ENCODE data around the gene FNTB. TPM values are rescaled to one million over a fixed set of nuclear protein-coding genes. Genes with fewer than 3 reads are reported as not detected.
A peak's percentile ranks its signal among the peaks of the same experiment; 100 is the strongest.

Gene FNTB
- total and polyA plus RNA-seq, 9 of the 15 experiments (the other 6 are each of a cell fraction or from before 2014, with no cell fraction given): 6.9 to 23.2 (median 12.2) TPM

- TF ChIP-seq ZNF586 (CRISPR knock-in tag; conservative IDR thresholded peaks at IDR 0.05) (no peak), NEUROD1 (IDR thresholded peaks at IDR 0.05; ENCODE audit: borderline replicate concordance, low read depth, low read length, partially characterized antibody) (no peak), MYBL2 (IDR thresholded peaks at IDR 0.05; ENCODE audit: low read depth) (no peak), MYBL2 (CRISPR knock-in tag; IDR thresholded peaks at IDR 0.05; ENCODE audit: borderline replicate concordance) (no peak), ESRRB (CRISPR knock-in tag; IDR thresholded peaks at IDR 0.05; ENCODE audit: borderline replicate concordance) (no peak), ARHGAP35 (IDR thresholded peaks at IDR 0.05; ENCODE audit: partially characterized antibody) (no peak), ZNF212 (CRISPR knock-in tag; IDR thresholded peaks at IDR 0.05) (no peak), DDX20 (tag; IDR thresholded peaks at IDR 0.05; ENCODE audit: low read depth) (no peak), RHOXF2B (CRISPR knock-in tag; conservative IDR thresholded peaks at IDR 0.05) (no peak), ARID3B (CRISPR knock-in tag; IDR thresholded peaks at IDR 0.05; ENCODE audit: borderline replicate concordance) (no peak), WHSC1 (IDR thresholded peaks at IDR 0.05; ENCODE audit: low read length) (no peak), MYC (IDR thresholded peaks at IDR 0.05; ENCODE audit: low read depth, low read length) (peak; percentile 93), MYC (CRISPR knock-in tag; IDR thresholded peaks at IDR 0.05; ENCODE audit: borderline replicate concordance, low read depth) (no peak), SP1 (CRISPR knock-in tag; IDR thresholded peaks at IDR 0.05) (no peak)
- TF ChIP-seq, protein P1, sequence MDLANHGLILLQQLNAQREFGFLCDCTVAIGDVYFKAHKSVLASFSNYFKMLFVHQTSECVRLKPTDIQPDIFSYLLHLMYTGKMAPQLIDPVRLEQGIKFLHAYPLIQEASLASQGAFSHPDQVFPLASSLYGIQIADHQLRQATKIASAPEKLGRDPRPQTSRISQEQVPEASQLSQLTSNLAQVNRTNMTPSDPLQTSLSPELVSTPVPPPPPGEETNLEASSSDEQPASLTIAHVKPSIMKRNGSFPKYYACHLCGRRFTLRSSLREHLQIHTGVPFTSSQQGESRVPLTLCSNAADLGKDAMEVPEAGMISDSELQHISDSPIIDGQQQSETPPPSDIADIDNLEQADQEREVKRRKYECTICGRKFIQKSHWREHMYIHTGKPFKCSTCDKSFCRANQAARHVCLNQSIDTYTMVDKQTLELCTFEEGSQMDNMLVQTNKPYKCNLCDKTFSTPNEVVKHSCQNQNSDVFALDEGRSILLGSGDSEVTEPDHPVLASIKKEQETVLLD (IDR thresholded peaks at IDR 0.05): peak; percentile 87
- TF ChIP-seq, protein P2, sequence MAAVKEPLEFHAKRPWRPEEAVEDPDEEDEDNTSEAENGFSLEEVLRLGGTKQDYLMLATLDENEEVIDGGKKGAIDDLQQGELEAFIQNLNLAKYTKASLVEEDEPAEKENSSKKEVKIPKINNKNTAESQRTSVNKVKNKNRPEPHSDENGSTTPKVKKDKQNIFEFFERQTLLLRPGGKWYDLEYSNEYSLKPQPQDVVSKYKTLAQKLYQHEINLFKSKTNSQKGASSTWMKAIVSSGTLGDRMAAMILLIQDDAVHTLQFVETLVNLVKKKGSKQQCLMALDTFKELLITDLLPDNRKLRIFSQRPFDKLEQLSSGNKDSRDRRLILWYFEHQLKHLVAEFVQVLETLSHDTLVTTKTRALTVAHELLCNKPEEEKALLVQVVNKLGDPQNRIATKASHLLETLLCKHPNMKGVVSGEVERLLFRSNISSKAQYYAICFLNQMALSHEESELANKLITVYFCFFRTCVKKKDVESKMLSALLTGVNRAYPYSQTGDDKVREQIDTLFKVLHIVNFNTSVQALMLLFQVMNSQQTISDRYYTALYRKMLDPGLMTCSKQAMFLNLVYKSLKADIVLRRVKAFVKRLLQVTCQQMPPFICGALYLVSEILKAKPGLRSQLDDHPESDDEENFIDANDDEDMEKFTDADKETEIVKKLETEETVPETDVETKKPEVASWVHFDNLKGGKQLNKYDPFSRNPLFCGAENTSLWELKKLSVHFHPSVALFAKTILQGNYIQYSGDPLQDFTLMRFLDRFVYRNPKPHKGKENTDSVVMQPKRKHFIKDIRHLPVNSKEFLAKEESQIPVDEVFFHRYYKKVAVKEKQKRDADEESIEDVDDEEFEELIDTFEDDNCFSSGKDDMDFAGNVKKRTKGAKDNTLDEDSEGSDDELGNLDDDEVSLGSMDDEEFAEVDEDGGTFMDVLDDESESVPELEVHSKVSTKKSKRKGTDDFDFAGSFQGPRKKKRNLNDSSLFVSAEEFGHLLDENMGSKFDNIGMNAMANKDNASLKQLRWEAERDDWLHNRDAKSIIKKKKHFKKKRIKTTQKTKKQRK (IDR thresholded peaks at IDR 0.05; ENCODE audit: borderline replicate concordance, low read depth, low read length): no peak
Measured at GRCh38 chr14:65102441-65103149, 115.9 kb downstream of the FNTB start, which contains the start of gene MAX (continued).

All from K562 (cell line).